ENCODE results near the gene RNF151.
"Not testable (repeated sequence)": the region's sequence is repeated elsewhere in the genome, so short reads cannot be mapped to it uniquely, and the experiment has no call there.

The RNF151 gene

DNA sequence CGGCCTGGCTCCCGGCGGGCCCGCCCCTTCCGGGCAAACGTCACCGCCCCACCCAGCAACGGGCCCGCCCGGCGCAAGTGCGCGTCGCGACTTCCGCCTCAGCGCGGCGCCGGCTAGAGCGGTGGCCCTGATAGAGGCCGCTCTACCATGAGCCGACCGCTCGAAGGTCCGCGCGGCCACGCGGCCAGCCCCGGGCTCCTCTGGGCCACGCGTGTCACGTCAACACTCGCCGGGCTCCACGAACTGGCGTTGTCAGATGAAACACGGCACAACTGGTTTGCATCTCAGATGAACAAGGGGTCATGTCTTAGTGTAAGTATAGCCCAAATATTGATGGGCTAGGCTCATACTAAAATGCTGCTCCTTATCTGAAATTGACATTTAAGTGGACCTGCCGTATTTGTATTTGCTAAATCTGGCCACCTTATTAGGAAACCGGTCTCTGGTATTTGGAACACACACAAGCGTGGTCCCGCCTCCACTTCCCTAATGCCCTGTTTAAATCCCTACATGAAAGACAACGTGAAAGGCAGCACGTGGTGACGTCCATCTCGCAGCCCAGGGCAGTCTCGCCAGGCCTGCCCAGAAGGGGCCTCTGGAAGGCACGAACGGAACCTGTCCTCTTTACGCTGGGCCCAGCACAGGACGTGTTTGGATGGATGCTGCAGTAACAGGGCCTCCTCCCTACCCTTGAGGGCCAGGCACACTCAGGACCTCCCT lies 43.3 kb downstream of the RNF151 start, which contains the start of gene ZNF598:
TSS of gene ZNF598 (minus strand) at position 31 of the 720 bp plus-strand sequence.
- DNase-seq = peak; percentile 23

DNA sequence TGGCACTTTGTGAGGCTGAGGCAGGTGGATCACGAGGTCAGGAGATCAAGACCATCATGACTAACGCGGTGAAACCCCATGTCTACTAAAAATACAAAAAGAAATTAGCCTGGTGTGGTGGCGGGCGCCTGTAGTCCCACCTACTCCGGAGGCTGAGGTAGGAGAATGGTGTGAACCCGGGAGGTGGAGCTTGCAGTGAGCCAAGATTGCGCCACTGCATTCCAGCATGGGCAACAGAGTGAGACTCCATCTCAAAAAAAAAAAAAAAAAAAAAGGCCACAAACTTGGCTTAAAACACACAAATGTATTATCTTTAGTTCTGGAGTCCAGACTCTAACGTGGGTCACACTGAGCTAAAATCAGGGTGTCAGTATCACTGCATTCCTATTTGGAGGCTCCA lies 45.1 kb downstream of the RNF151 start:
- DNase-seq = not testable (repeated sequence)

DNA sequence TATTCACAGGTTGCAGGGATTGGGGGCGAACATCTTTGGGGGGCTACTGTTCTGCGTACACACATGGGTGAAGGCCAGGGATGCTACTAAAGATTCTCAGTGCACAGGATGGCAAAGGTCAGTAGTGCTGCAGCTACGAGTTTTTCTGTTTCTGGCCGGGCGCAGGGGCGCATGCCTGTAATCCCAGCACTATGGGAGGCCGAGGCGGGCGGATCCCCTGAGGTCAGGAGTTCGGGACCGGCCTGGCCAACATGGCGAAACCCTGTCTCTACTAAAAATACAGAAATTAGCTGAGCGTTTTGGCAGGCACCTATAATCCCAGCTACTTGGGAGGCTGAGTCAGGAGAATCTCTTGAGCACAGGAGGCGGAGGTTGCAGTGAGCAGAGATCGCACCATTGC lies 46.9 kb downstream of the RNF151 start:
- no peak for DNase-seq

DNA sequence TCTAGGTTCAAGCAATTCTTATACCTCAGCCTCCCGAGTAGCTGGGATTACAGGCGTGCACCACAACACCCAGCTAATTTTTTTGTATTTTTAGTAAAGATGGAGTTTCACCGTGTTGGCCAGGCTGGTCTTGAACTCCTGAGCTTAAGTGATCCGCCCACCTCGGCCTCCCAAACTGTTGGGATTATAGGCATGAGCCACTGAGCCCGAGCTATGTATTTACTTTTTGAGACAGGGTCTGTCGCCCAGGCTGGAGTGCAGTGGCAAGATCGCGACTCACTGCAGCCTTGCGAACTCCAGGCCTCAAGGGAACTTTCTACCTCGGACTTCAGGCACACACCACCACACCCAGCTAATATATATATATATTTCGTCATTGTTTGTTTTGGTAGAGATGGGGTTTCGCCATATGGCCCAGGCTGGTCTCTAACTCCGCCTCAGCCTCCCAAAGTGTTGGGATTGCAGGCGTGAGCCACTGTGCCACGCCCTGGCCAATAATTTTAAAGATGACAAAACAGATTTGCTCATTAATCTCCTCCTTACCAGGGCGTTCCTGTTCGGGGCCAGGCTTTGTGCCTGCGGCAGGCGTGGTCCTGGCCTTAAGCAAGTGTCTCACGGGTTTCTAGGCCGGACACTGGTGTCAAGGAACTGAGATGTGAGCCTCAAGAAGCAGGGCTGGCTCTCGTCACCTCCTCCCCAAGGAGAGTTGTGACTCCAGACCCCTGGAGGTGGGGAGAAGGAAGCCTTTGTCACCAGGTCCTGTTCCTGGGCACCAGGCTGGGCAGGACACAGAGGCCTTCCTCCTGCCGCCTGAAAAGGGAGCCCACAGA lies 48.7 kb downstream of the RNF151 start:
- no peak for DNase-seq

DNA sequence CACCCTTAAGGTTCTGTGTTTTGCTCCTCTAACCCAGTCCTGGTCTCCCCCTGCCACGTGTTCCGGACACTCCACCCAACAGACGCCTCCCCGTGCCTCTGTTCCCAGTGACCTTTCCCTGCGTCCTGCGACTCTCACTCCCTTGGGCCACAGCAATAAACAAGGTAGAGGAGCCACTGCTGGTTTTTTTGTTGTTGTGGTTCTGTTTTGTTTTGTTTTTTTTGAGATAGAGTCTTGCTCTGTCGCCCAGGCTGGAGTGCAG lies 49.2 kb downstream of the RNF151 start:
- DNase-seq = no peak

DNA sequence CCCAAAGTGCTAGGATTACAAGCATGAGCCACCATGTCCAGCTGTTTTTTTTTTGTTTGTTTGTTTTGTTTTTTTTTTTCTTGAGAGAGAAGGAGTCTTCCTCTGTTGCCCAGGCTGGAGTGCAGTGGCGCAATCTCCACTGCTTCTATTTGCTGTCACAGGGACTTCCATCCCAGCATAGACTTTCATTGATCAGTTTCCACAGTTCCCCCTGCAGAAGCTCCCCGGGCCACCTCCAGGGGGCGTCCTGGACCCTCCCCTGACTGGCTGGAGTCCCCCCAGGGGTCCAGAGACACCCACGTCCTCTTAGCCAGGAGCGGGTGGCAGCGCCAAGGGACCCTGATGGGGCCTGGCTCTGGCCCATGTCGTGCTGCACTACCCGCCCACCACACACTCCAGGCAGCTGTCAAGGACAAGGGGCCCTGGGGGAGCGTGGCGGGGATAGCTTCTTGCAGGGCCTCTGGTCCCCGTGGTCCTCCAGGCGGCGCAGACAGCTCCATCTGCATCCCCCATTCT lies 49.8 kb downstream of the RNF151 start:
- DNase-seq = no peak
